Measurements from ENCODE around the gene SUPT5H.
A peak's percentile ranks its signal among the peaks of the same experiment; 100 is the strongest.

The SUPT5H gene

DNA sequence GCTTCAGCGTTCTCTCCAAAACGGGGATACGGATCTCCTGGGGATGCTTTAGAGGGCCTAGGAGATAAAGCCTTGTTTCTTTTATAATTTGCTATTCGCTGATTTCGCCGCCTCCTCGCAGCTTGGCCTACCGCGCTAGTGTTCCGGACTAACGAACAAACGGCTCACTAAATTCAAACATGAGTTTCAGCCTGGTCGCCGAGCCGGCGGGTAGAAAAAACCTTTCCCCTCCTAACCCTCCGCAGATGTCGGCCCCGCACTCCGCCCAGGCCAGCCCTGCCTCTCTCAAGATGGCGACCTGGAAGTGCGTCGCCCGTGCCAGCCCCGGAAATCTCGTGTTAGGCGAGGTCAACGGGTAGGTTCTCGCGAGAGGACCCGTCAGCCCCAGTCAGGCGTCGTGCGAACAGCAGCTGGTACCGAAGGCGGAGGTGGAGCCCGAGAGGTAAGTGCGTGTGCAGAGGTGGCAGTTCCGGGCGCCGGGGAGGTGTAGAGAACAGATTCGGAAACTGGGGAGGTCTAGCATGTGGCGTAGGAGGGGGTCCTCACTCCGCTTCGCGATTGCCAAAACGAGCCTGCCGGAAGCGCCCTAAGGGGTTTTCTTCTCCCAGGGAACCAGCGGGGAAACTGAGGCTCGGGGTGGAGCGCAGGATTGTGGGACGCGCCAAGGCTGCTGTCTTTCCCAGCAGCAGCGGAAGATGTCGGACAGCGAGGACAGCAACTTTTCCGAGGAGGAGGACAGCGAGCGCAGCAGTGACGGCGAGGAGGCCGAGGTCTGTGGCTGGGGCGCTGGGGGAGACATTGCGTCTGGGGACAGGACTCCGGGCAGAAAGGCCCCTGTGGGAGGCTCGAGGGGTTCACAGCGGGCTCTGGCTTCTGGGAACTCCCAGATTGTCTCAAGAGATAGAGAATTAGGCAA lies at the start of gene SUPT5H:
SUPT5H (plus strand) TSS at position 387 of the 916 bp plus-strand sequence; CDS start at position 696, 309 bp downstream.
- peaks cover 11% of the 10 kb centered on the region for H3K36me3 Mint-ChIP-seq
- H3K27me3 Mint-ChIP-seq, result no peaks in the 10 kb centered on the region
- no peaks in the 10 kb centered on the region for H3K9me3 Mint-ChIP-seq
- DNase-seq (ENCODE audit: low spot score in 2 of 2), result peak; percentile 91 to 96
- H3K4me3 Mint-ChIP-seq, result peak within 1 kb of the TSS; percentile 91
- peak; percentile 86 for ATAC-seq (ENCODE audit: low read depth)
- H3K27ac Mint-ChIP-seq, result peak within 1 kb of the TSS; percentile 97
- peaks cover 39% of the 10 kb centered on the region for H3K4me1 Mint-ChIP-seq

DNA sequence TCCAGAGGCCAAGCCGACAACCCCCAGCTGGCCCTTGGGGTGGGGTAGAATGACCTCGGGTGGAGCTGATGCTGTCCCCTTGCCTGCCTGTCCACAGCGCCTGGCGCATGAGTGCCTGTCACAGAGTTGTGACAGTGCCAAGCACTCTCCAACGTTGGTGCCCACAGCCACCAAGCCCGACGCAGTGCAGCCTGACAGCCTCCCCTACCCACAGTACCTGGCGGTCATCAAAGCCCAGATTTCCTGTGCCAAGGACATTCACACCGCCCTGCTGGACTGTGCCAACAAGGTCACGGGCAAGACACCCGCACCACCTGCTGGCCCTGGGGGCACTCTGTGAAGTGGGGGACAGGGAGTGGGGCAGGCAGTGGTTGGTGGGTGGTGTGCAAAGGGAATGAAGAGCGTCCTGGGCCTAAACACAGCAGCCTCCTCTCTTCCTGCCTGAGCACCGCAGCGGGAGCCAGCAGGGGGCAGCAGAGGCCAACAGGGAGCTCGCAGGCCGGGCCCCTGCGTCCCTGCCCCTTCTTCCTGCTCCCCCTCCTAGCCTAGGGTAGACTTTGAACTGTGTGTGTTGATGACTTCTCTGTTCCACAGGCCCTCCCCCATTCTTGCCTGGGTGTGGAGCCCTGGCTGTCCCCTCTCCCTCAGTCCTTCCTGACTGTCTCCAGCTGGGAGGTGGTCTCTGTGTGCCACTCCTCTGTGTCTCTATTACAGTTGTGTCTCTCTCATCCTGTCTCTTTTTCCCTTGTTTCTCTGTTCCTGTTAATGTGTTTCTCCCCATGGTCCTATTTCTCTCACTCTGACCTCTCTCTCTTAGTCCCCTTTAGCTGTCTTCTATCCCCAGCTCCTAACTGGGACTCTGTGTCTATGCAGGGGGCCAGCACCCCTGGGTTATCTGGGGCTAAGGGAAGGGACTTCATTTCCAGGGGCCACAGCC lies 47.8 kb upstream of the SUPT5H start:
- H3K36me3 Mint-ChIP-seq, result peaks cover 17% of the 10 kb centered on the region
- H3K4me1 Mint-ChIP-seq, result peaks cover 41% of the 10 kb centered on the region
- DNase-seq (ENCODE audit: low spot score in 2 of 2), result peak; percentile 95
- peak; percentile 60 for ATAC-seq (ENCODE audit: low read depth)
- no peaks in the 10 kb centered on the region for H3K9me3 Mint-ChIP-seq
- H3K4me3 Mint-ChIP-seq, result peak overlapping the region; percentile 61
- peak overlapping the region; percentile 90 for H3K27ac Mint-ChIP-seq
- no peaks in the 10 kb centered on the region for H3K27me3 Mint-ChIP-seq

- ATAC-seq (ENCODE audit: low read depth) (no peak), DNase-seq (ENCODE audit: low spot score in 2 of 2) (peak in 1 of 2 donors; percentile 30)
- Mint-ChIP-seq H3K4me1 (peaks cover 44% of the 10 kb centered on the region), H3K27ac (peak overlapping the region; percentile 96), H3K36me3 (peaks cover 17% of the 10 kb centered on the region), H3K27me3 (no peaks in the 10 kb centered on the region), H3K9me3 (no peaks in the 10 kb centered on the region), H3K4me3 (peak overlapping the region; percentile 61)
Observed at GRCh38 chr19:39398297-39398864, 47.0 kb upstream of the SUPT5H start.

GRCh38 chr19:39399668-39400050 lies 45.7 kb upstream of the SUPT5H start:
- Mint-ChIP-seq H3K9me3 (no peaks in the 10 kb centered on the region), H3K36me3 (peaks cover 13% of the 10 kb centered on the region), H3K27me3 (no peaks in the 10 kb centered on the region), H3K27ac (peak overlapping the region; percentile 96), H3K4me1 (peaks cover 45% of the 10 kb centered on the region), H3K4me3 (peak overlapping the region; percentile 33)
- no peak for ATAC-seq (ENCODE audit: low read depth)
- DNase-seq (ENCODE audit: low spot score in 2 of 2), result no peak

DNA sequence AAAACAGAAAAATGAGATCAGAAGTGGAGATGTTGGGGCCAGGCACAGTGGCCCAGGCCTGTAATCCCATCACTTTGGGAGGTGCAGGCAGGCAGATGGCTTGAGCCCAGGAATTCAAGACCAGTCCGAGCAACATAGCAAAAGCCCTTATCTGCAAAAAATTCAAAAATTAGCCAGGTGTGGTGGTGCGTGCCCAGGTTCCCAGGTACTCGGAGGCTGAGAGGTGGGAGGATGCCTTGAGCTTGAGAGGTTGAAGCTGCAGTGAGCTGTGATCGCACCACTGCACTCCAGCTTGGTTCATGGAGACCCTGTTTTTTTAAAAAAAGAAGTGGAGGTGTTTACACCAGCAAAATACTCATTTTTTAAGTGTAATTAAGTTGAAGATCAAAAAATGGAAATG lies 45.3 kb upstream of the SUPT5H start:
- peak overlapping the region; percentile 96 for H3K27ac Mint-ChIP-seq
- peak overlapping the region; percentile 33 for H3K4me3 Mint-ChIP-seq
- DNase-seq (ENCODE audit: low spot score in 2 of 2) (no peak), ATAC-seq (ENCODE audit: low read depth) (no peak)
- H3K36me3 Mint-ChIP-seq, result peaks cover 11% of the 10 kb centered on the region
- no peaks in the 10 kb centered on the region for H3K27me3 Mint-ChIP-seq
- no peaks in the 10 kb centered on the region for H3K9me3 Mint-ChIP-seq
- H3K4me1 Mint-ChIP-seq, result peaks cover 46% of the 10 kb centered on the region

GRCh38 chr19:39401070-39401548 lies 44.3 kb upstream of the SUPT5H start:
- ATAC-seq (ENCODE audit: low read depth), result no peak
- peaks cover 4% of the 10 kb centered on the region for H3K36me3 Mint-ChIP-seq

GRCh38 chr19:39401549-39402345 lies 43.6 kb upstream of the SUPT5H start:
- peaks cover 51% of the 10 kb centered on the region for H3K4me1 Mint-ChIP-seq
- H3K27ac Mint-ChIP-seq, result peak overlapping the region; percentile 96
- ATAC-seq (ENCODE audit: low read depth) (peak; percentile 21), DNase-seq (ENCODE audit: low spot score in 2 of 2) (peak; percentile 64 to 65)
- peak overlapping the region; percentile 96 for H3K4me3 Mint-ChIP-seq
- H3K27me3 Mint-ChIP-seq, result no peaks in the 10 kb centered on the region
- no peaks in the 10 kb centered on the region for H3K9me3 Mint-ChIP-seq
- H3K36me3 Mint-ChIP-seq, result peaks cover 4% of the 10 kb centered on the region

More at GRCh38 chr19:39401070-39401548, 44.3 kb upstream of the SUPT5H start:
- Mint-ChIP-seq H3K27me3 (no peaks in the 10 kb centered on the region), H3K4me3 (peak overlapping the region; percentile 96), H3K27ac (peak overlapping the region; percentile 96), H3K4me1 (peaks cover 48% of the 10 kb centered on the region), H3K9me3 (no peaks in the 10 kb centered on the region)
- peak in 1 of 2 donors; percentile 36 for DNase-seq (ENCODE audit: low spot score in 2 of 2)

DNA sequence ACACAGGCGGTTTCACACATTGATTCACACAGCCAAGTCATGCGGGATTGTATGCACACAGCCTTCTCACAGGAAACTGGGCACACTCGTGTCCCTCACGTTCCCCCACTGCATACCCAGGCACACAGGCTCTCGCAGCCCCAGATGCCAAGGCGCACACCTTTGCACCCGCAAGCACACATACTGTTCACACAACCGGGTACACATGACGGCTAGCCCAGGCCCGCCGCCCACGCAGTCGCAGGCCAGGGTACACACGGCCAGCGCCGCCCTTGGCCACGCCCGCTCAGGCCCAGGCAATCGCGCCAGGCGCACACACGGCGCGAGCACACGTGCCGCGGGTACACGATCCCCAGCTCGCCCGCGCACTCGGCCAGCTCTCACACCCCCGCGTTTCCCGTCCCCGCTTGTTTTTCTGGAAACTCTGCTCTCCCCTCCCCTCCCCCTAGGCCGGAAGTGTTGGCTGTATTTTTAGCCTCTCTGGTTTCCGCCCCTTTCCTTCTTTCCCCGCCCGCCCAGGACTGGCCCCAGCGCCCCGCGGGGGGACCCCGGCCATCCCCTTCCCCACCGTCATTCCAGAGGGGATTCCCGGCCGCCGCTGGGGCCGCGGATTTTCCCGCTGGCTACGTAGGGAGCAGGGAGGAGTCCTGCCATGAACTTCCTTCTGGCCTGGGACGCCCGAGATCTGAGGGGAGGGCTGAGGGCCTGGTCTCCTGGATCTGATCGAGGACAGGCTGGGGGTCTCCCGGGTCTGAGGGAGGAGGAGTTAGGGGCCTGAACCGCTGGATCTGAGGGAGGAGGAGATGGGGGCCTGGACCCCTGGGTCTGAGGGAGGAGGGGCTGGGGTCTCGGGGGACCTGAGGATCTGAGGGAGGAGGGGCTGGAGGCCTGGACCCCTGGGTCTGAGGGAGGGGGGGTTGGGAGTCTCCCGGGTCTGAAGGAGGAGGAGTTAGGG lies 42.8 kb upstream of the SUPT5H start:
- H3K27ac Mint-ChIP-seq, result peak overlapping the region; percentile 96
- peak overlapping the region; percentile 96 for H3K4me3 Mint-ChIP-seq
- H3K36me3 Mint-ChIP-seq, result peaks cover 7% of the 10 kb centered on the region

GRCh38 chr19:39403331-39404312 lies 41.8 kb upstream of the SUPT5H start:
- peak overlapping the region; percentile 96 for H3K4me3 Mint-ChIP-seq
- DNase-seq (ENCODE audit: low spot score in 2 of 2), result peak; percentile 91 to 96
- peaks cover 16% of the 10 kb centered on the region for H3K36me3 Mint-ChIP-seq
- ATAC-seq (ENCODE audit: low read depth), result peak; percentile 44
- H3K4me1 Mint-ChIP-seq, result peaks cover 48% of the 10 kb centered on the region
- H3K27ac Mint-ChIP-seq, result peak overlapping the region; percentile 96
- no peaks in the 10 kb centered on the region for H3K27me3 Mint-ChIP-seq
- no peaks in the 10 kb centered on the region for H3K9me3 Mint-ChIP-seq

More for the DNA sequence above, 42.8 kb upstream of the SUPT5H start:
- Mint-ChIP-seq H3K27me3 (no peaks in the 10 kb centered on the region), H3K9me3 (no peaks in the 10 kb centered on the region), H3K4me1 (peaks cover 49% of the 10 kb centered on the region)
- DNase-seq (ENCODE audit: low spot score in 2 of 2) (peak; percentile 81 to 87), ATAC-seq (ENCODE audit: low read depth) (peak; percentile 12)

GRCh38 chr19:39405261-39405957 lies 40.0 kb upstream of the SUPT5H start:
- no peak for DNase-seq (ENCODE audit: low spot score in 2 of 2)

More at GRCh38 chr19:39405261-39405957, 40.0 kb upstream of the SUPT5H start:
- peak overlapping the region; percentile 96 for H3K27ac Mint-ChIP-seq
- H3K9me3 Mint-ChIP-seq, result no peaks in the 10 kb centered on the region
- H3K27me3 Mint-ChIP-seq, result no peaks in the 10 kb centered on the region
- peaks cover 19% of the 10 kb centered on the region for H3K36me3 Mint-ChIP-seq
- no peak for ATAC-seq (ENCODE audit: low read depth)
- peak overlapping the region; percentile 96 for H3K4me3 Mint-ChIP-seq
- peaks cover 46% of the 10 kb centered on the region for H3K4me1 Mint-ChIP-seq
